ENCODE data around the gene SMPD1.

Gene SMPD1

DNA sequence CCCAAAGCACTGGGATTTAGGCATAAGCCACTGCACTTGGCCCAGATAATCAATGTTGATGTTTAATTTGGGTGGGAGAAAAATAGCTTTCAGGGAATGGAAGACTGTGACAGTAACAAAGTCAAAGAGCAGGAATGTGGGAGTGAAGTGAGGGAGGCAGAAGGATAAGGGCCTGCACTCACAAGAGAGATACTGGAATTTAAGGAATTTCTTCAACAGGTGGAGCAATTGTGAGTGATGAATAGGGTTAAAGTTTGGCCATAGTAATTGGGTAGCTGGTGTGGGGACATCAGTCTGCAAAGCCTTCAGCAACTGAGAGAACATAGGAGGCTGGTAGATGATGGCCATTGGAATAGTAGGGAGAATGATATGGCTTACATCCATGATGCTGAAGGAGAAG lies 37.2 kb downstream of the SMPD1 start:
- H3K36me3 ChIP-seq (ENCODE audit: insufficient read depth, low read length): no peaks in the 10 kb centered on the region
- H3K79me2 ChIP-seq (ENCODE audit: insufficient read depth, low read length): no peaks in the 10 kb centered on the region
- DNase-seq (no peak), ATAC-seq (ENCODE audit: insufficient read depth, low read depth) (no peak)
- no peak overlapping the region for H3K4me2 ChIP-seq (ENCODE audit: insufficient read depth, low read length)
- no peak overlapping the region for H3K9ac ChIP-seq (ENCODE audit: low read depth, low read length)
- H3K4me1 ChIP-seq (ENCODE audit: insufficient read depth, low read length): no peaks in the 10 kb centered on the region
- H4K20me1 ChIP-seq (ENCODE audit: insufficient read depth, low read length): no peaks in the 10 kb centered on the region
- no peaks in the 10 kb centered on the region for H3K9me3 ChIP-seq (ENCODE audit: insufficient read depth, low read length, severe bottlenecking)
- H3K27ac ChIP-seq (ENCODE audit: low read length): no peak overlapping the region
- no peak for TF ChIP-seq EZH2 (IDR thresholded peaks at IDR 0.05; ENCODE audit: borderline replicate concordance, low read depth, low read length, severe bottlenecking)
- TF ChIP-seq, protein P1, sequence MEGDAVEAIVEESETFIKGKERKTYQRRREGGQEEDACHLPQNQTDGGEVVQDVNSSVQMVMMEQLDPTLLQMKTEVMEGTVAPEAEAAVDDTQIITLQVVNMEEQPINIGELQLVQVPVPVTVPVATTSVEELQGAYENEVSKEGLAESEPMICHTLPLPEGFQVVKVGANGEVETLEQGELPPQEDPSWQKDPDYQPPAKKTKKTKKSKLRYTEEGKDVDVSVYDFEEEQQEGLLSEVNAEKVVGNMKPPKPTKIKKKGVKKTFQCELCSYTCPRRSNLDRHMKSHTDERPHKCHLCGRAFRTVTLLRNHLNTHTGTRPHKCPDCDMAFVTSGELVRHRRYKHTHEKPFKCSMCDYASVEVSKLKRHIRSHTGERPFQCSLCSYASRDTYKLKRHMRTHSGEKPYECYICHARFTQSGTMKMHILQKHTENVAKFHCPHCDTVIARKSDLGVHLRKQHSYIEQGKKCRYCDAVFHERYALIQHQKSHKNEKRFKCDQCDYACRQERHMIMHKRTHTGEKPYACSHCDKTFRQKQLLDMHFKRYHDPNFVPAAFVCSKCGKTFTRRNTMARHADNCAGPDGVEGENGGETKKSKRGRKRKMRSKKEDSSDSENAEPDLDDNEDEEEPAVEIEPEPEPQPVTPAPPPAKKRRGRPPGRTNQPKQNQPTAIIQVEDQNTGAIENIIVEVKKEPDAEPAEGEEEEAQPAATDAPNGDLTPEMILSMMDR (IDR thresholded peaks at IDR 0.05; ENCODE audit: borderline replicate concordance, extremely low read depth, low read length, poor library complexity, severe bottlenecking): no peak
- no peak overlapping the region for H2AFZ ChIP-seq (ENCODE audit: low read depth, low read length)
- H3K4me3 ChIP-seq (ENCODE audit: low read depth in 1 of 2, low read length in 2 of 2): no peak overlapping the region
- H3K27me3 ChIP-seq (ENCODE audit: insufficient read depth, low read length, poor library complexity): peaks cover 6% of the 10 kb centered on the region

DNA sequence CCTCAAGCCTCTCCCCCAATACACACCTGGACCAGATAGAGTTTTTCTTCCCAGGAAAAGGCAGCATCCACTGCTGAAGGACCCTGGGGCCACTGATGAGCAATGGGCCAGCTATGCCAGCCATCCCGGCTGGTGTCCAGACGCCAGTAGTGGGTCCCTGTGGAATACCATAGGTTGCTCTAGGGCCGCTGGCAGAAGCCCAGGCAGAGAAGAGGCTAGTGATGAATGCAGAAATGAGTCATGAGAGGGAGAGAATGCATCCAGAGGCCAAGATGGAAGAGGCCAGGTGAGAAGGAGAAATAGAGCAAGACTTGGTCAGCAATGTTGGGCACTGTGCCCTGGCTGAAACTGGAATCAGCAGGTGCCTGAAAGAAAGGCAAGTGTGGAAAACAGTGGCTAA lies 41.6 kb downstream of the SMPD1 start:
- no peaks in the 10 kb centered on the region for H4K20me1 ChIP-seq (ENCODE audit: insufficient read depth, low read length)
- TF ChIP-seq, protein P1 (IDR thresholded peaks at IDR 0.05; ENCODE audit: borderline replicate concordance, extremely low read depth, low read length, poor library complexity, severe bottlenecking): no peak
- no peak for TF ChIP-seq EZH2 (IDR thresholded peaks at IDR 0.05; ENCODE audit: borderline replicate concordance, low read depth, low read length, severe bottlenecking)
- no peaks in the 10 kb centered on the region for H3K79me2 ChIP-seq (ENCODE audit: insufficient read depth, low read length)
- H3K9ac ChIP-seq (ENCODE audit: low read depth, low read length): no peak overlapping the region
- no peak overlapping the region for H3K4me2 ChIP-seq (ENCODE audit: insufficient read depth, low read length)
- no peak overlapping the region for H3K4me3 ChIP-seq (ENCODE audit: low read depth in 1 of 2, low read length in 2 of 2)
- ATAC-seq (ENCODE audit: insufficient read depth, low read depth): no peak
- no peak overlapping the region for H2AFZ ChIP-seq (ENCODE audit: low read depth, low read length)
- H3K4me1 ChIP-seq (ENCODE audit: insufficient read depth, low read length): no peaks in the 10 kb centered on the region
- no peaks in the 10 kb centered on the region for H3K27me3 ChIP-seq (ENCODE audit: insufficient read depth, low read length, poor library complexity)
- no peak for DNase-seq
- no peak overlapping the region for H3K27ac ChIP-seq (ENCODE audit: low read length)
- no peaks in the 10 kb centered on the region for H3K9me3 ChIP-seq (ENCODE audit: insufficient read depth, low read length, severe bottlenecking)
- H3K36me3 ChIP-seq (ENCODE audit: insufficient read depth, low read length): no peaks in the 10 kb centered on the region

DNA sequence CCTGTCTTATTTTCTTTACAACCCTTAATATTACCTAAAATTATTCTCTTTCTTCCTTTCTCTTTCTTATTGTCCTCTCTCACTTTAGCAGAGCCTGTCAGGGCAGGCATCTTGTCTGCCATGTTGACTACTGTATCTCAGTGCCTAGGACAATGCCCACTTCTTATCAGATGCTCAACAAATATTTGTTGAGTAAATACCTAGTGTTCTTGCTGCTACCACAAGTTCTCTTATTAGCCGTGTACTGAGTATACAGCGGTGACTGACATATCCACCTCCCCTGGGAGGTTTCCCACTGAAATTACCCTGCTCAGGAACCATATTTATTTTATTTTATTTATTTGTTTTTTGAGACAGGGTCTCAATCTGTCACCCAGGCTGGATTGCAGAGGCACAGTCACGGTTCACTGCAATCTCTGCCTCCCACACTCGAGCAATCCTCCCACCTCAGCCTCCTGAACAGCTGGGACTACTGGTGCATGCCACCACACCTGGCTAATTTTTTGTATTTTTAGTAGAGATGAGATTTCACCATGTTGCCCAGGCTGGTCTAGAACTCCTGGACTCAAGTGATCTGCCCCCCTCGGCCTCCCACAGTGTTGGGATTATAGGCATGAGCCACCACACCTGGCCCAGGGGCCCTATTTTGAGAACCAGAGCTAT lies 43.9 kb downstream of the SMPD1 start:
- H4K20me1 ChIP-seq (ENCODE audit: insufficient read depth, low read length): no peaks in the 10 kb centered on the region

More for the DNA sequence above, 43.9 kb downstream of the SMPD1 start:
- H3K9ac ChIP-seq (ENCODE audit: low read depth, low read length): no peak overlapping the region
- DNase-seq (no peak), ATAC-seq (ENCODE audit: insufficient read depth, low read depth) (no peak)
- TF ChIP-seq, protein P1 (IDR thresholded peaks at IDR 0.05; ENCODE audit: borderline replicate concordance, extremely low read depth, low read length, poor library complexity, severe bottlenecking): no peak
- no peak for TF ChIP-seq EZH2 (IDR thresholded peaks at IDR 0.05; ENCODE audit: borderline replicate concordance, low read depth, low read length, severe bottlenecking)
- no peaks in the 10 kb centered on the region for H3K79me2 ChIP-seq (ENCODE audit: insufficient read depth, low read length)
- H3K27me3 ChIP-seq (ENCODE audit: insufficient read depth, low read length, poor library complexity): no peaks in the 10 kb centered on the region
- no peak overlapping the region for H3K27ac ChIP-seq (ENCODE audit: low read length)
- H3K4me3 ChIP-seq (ENCODE audit: low read depth in 1 of 2, low read length in 2 of 2): no peak overlapping the region
- H3K9me3 ChIP-seq (ENCODE audit: insufficient read depth, low read length, severe bottlenecking): no peaks in the 10 kb centered on the region
- H3K4me1 ChIP-seq (ENCODE audit: insufficient read depth, low read length): no peaks in the 10 kb centered on the region
- no peaks in the 10 kb centered on the region for H3K36me3 ChIP-seq (ENCODE audit: insufficient read depth, low read length)
- H3K4me2 ChIP-seq (ENCODE audit: insufficient read depth, low read length): no peak overlapping the region
- no peak overlapping the region for H2AFZ ChIP-seq (ENCODE audit: low read depth, low read length)
